Hematopoietic multipotent progenitor cell treated with erythropoietin and hydrocortisone succinate and interleukin-3 and kit ligand, for 6 days (in vitro differentiated cells): ENCODE results near the gene DOK7.
"Not testable (repeated sequence)": the region's sequence is repeated elsewhere in the genome, so short reads cannot be mapped to it uniquely, and the experiment has no call there.

Source experiments
- DNase-seq: peaks from one replicate; pipeline ENCODE4 v3.0.0-alpha.2; 2015

DOK7 gene

DNA sequence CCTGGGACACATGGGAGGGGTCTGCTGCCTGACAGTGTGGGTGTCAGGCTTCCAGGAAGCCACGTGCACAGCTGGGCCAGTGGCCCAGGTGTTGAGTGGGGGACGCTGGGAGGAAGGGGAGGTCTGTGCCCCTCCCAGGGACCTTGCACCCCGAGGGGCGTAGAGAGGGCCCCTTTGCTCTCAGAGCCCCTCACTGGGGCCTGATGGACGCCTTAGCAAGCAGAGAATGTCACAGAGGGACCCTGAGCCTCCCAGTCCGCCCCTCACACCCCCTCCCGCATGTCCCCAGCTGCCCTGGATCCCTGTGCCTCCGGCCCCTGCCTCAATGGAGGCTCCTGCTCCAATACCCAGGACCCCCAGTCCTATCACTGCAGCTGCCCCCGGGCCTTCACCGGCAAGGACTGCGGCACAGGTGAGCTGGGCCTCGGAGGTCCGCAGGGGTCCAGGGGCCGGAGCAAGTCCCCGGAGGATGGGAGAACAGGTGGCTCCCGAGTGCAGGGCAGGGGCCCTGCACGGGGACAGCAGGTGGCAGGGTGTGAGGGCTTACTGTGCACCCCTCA, 19.3 kb upstream of the DOK7 start:
- DNase-seq = no peak

DNA sequence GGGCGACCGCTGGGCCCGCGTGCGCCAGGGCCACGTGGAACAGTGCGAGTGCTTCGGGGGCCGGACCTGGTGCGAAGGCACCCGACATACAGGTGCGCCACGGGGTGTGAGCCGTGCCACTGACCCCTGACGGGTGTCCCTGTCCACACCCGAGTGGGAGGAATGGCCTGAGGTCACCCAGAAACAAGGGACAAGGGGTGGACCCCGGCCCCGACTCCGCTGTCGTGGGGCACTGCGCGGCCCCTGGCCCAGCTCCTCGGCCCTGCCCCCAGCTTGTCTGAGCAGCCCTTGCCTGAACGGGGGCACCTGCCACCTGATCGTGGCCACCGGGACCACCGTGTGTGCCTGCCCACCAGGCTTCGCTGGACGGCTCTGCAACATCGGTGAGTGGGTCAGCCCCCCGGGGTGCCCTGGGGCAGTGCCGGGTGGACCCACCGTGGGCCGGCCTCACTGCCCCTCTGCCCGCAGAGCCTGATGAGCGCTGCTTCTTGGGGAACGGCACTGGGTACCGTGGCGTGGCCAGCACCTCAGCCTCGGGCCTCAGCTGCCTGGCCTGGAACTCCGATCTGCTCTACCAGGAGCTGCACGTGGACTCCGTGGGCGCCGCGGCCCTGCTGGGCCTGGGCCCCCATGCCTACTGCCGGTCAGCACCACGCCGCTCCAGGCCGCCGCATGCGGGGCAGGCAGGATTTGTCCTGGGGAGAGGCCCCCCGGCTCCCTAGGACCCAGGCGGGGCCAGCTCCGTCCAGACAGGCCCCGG, 18.6 kb upstream of the DOK7 start:
- DNase-seq = no peak

GRCh38 chr4:3445111-3445820, 17.8 kb upstream of the DOK7 start:
- no peak for DNase-seq

GRCh38 chr4:3445829-3446545, 17.1 kb upstream of the DOK7 start:
- no peak for DNase-seq

GRCh38 chr4:3446631-3447320, 16.3 kb upstream of the DOK7 start:
- no peak for DNase-seq

DNA sequence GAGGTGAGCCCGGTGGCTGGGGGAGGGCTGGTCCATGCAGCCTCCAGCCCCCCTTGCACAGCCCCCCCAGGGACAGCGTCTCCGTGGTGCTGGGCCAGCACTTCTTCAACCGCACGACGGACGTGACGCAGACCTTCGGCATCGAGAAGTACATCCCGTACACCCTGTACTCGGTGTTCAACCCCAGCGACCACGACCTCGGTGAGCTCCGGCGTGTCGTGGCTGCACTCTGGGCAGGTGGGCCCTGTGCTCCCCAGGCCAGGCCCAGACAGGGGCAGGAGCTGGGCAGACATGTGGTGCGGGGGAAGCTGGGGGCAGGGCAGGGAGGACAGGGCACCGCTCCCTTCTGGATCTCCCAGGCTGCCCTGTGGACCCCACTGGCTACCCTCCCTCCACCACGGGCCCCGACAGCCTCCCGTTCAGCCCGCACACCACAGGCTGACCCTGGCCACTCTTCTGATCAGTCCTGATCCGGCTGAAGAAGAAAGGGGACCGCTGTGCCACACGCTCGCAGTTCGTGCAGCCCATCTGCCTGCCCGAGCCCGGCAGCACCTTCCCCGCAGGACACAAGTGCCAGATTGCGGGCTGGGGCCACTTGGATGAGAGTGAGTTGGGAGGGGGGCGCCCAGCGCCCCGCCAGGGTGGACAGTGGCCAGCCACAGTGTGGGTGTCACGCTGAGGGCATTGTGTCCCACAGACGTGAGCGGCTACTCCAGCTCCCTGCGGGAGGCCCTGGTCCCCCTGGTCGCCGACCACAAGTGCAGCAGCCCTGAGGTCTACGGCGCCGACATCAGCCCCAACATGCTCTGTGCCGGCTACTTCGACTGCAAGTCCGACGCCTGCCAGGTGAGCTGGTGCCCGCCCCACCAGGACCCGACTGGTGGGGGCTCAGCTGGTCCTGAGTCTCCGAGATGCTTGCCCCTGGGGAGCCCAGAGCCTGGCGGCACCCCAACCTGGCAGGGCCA, 15.4 kb upstream of the DOK7 start:
- no peak for DNase-seq

DNA sequence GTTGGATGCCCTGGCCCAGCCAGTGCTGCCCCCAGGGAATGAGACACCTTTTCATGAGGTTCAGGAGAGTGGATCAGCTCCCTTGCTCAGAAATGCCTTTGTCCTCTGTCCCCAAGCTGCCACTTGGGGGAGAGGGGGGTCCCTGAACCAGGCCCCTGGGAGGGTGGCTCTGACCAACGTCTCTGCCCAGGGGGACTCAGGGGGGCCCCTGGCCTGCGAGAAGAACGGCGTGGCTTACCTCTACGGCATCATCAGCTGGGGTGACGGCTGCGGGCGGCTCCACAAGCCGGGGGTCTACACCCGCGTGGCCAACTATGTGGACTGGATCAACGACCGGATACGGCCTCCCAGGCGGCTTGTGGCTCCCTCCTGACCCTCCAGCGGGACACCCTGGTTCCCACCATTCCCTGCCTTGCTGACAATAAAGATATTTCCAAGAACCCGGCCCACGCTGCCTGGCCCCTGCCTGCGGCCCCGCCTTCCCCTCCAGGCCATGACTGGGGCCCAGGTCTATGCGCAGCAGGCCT, 14.0 kb upstream of the DOK7 start:
- DNase-seq = no peak

DNA sequence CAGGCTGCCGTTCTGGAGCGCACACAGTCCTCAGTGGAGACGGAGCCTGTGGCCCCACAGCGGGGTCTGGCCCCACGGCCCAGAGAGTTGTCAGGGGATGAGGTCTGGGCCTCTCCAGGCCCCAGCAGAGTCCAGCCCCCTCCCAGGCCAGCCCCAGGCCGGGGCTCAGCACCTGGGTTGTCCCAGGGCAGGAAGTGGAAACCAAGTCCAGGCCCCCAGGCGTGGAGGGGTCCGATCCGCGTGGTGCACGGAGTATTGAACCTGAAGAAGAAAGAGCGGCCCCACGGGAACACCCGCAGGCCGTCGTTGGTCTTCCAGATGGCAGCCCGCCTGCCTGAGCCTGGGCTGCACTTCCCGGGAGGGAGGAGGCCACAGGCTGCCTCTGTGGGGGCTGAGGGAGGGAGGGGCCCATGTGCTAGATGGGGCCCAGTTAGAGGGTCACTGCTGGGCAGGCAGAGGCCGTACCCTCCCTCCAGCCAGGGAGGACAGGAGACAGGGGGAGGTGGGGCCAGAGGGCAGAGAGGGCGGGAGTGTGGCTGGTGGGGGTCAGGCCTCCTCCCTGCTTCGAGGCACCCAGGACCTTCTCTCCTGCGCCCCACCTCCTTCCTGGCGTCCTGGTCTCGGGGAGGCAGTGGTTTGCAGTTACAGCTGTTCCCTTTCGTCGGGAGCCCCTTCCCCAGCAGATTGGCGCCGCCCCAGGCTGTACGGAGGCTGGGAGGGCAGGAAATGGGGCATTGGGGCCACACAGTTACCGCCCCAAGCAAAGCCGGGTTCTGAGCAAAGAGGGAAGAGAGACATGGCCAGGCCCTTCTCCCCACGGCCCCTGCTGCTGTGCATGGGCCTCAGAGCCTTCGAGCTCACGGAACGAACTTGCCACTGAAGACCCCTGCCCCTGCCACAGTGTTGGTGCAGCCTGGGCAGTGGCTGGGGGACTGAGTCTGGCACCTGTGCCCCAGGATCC, 13.3 kb upstream of the DOK7 start:
- DNase-seq = no peak

GRCh38 chr4:3450643-3451042, 12.5 kb upstream of the DOK7 start:
- no peak for DNase-seq

DNA sequence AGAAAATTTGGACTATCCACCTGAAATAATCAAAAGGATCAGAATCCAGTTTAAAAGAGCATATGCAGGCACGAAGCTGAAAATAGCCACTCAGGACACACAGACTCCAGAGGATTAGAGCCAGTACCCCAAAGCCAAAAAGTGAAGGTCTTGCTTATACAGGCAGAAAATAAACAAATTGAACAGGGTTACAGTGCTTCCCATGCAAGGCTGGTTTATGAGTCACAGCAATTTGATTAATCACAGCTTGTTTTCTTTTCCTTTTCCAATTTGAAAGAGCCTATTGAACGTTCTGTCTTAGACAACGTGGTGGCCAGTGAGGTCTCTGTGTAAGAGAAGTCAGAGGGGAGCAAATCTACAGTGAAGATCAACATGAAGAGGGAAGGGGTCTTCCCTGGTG, 11.2 kb upstream of the DOK7 start:
- DNase-seq = no peak

- no peak for DNase-seq
These were observed 10.7 kb upstream of the DOK7 start for GRCh38 chr4:3452376-3452775.

- DNase-seq = not testable (repeated sequence)
These were observed 7.5 kb upstream of the DOK7 start for GRCh38 chr4:3455596-3455995.

GRCh38 chr4:3458371-3458770, 4.7 kb upstream of the DOK7 start:
- DNase-seq = no peak

DNA sequence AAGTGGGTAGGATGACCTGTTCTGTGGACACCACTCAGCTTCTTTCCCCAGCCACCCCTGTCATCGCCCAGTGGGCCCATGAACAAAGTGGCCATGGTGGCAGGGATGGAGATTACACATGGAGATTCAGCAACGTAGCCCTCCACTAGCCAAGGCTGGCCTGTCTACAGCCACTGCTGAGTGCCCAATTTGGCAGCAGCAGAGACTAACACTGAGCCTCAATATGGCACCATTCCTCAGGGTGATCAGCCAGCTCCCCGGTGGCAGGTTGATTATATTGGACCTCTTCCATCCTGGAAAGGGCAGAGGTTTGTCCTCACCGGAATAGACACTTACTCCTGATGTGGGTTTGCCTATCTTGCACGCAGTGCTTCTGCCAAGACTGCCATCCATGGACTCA, 4.0 kb upstream of the DOK7 start:
- DNase-seq = not testable (repeated sequence)

DNA sequence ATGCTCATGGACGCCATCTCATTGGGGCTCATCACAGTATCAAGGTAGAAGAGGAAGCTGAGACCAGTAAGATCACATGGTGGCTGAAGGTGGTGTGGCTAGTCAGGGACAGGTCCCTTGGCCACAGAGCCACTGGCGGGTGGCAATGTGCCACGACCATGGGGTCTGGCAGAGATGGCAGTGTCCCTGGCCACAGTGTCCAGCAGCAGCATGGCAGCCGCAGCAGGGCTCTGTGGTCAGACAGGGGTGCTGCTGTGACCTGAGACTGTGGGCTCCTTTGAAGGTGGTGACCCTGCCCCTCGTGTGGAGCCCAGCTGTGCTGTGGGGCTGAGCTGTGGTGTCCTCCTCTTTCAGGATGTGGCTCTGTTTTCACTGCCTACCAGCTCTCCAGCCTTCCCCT, 2.2 kb upstream of the DOK7 start:
- DNase-seq = no peak

GRCh38 chr4:3461515-3462291, 1.4 kb upstream of the DOK7 start:
- DNase-seq = no peak

DNA sequence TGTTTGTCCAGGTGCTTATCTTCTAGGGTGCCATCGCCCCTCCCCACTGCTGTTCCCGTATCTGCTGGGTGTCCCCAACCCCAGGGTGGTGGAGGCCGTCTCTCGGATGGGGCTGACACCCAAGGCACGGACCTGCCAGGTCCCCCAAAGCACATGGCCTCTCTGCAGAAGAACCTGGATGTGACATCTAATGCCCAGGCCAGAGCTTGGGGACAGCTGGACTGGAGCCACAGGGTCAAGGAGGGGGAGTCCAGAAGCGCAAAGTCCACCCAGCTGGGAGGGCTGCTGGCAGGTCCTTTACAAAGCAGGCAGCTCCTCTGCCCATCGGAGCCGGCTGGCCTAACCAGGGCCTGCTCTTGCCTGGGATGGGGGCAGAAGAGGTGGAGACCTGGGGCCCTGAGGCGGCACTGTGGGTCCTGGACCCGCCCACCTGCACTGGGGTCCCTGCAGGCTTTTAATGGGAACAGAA, 751 bp upstream of the DOK7 start:
- DNase-seq = no peak

- no peak for DNase-seq
These were observed 646 bp downstream of the DOK7 start for GRCh38 chr4:3463556-3464348.
